Activated T-cell treated with anti-CD3 and anti-CD28 coated beads, Interleukin-2, amount 50 U/mL, for 1 hour (primary cell): ENCODE results near the gene TARBP2.

Source experiments
- DNase-seq: peaks from one replicate; pipeline ENCODE4 v3.0.0-alpha.2; 2020

The TARBP2 gene, protein sequence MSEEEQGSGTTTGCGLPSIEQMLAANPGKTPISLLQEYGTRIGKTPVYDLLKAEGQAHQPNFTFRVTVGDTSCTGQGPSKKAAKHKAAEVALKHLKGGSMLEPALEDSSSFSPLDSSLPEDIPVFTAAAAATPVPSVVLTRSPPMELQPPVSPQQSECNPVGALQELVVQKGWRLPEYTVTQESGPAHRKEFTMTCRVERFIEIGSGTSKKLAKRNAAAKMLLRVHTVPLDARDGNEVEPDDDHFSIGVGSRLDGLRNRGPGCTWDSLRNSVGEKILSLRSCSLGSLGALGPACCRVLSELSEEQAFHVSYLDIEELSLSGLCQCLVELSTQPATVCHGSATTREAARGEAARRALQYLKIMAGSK

DNA sequence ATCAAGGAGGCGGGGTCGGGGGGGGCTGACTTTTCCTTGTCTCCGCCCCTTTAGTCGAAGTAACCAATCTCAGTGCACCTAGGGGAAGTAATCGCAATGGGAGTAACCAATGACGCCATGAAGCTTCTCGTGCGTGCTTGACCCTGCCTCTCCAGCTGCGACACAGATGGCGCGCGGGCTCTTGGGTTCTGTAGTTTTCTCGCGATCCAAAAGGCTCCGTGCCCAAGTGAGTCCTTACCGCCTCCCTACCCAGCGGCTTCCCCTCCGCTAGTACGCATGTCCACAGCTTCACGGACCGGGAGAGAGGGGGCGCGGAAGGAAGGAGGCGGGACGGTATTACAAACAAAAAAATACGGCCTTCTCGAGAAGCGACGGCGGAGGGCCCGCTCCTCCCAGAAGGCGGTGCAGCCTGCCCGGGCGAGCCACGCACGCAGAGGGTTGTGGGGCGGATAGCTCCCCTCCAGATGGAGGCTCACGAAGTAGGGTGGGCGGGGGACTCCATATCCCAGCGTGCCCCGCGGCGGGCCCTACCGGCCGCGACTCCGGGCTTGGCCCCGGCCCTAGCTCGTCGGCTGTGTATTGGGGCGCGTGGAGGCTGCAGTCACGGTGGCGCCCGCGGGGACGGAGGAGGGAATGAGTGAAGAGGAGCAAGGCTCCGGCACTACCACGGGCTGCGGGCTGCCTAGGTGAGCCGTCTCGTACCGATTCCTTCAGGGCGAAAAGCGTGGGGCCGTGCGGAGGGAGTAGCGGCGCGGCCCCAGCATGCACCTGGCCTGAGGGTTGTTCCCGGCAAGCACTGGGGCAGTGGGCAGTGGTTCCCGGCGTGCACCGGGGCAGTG, at the start of gene TARBP2:
TARBP2 (plus strand) TSS at position 508 of the 839 bp plus-strand sequence; CDS start at position 634, 126 bp downstream.
- peak; percentile 98 for DNase-seq

DNA sequence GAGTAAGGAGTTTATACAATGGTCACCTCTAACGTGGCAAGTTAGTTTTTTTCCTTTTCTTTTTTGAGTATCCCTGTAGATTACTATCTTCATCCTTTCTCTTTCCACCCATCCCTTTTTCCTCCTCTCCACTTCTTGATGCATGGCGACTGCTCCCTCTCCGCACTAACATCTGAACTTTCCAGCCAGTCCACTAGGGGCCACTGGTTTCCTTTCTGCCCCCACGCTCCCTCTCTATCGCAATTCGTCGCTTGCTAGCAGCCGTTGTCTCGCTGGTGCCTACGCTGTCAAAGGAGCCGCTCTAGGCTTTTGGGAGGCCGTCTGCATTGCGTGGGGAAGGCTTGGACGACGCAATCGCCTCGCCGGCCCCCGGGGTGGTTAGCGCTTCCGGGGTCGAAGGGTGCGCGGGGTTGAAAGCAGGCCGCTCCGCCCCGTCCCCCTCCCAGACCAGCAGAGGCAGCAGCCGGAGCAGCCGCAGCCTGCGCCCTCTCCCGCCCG, 49.4 kb upstream of the TARBP2 start, which contains the start of gene PCBP2:
PCBP2 (plus strand) TSS at position 442 of the 498 bp plus-strand sequence. CDS start 2,699 bp downstream, outside the sequence.
- peak; percentile 94 for DNase-seq

GRCh38 chr12:53452159-53453077, 48.7 kb upstream of the TARBP2 start:
- DNase-seq: peak; percentile 86

- DNase-seq: no peak
These were observed 47.0 kb upstream of the TARBP2 start for GRCh38 chr12:53453953-53454640.

DNA sequence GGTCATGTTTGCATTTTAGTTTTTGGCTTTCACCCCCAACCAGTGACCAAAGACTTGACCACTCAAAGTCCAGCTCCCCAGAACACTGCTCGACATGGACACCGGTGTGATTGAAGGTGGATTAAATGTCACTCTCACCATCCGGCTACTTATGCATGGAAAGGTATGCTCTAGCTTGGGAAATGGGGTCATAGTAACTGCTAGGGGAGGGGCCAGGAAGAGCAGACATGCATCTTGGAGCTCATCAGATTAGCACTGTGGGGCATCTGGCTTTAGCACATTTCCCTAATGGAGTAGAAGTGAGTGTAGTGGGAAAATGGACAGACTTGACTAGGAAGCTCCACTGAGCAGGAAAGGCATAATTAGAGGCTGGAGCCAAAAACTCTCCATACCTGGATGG, 46.4 kb upstream of the TARBP2 start:
- no peak for DNase-seq

DNA sequence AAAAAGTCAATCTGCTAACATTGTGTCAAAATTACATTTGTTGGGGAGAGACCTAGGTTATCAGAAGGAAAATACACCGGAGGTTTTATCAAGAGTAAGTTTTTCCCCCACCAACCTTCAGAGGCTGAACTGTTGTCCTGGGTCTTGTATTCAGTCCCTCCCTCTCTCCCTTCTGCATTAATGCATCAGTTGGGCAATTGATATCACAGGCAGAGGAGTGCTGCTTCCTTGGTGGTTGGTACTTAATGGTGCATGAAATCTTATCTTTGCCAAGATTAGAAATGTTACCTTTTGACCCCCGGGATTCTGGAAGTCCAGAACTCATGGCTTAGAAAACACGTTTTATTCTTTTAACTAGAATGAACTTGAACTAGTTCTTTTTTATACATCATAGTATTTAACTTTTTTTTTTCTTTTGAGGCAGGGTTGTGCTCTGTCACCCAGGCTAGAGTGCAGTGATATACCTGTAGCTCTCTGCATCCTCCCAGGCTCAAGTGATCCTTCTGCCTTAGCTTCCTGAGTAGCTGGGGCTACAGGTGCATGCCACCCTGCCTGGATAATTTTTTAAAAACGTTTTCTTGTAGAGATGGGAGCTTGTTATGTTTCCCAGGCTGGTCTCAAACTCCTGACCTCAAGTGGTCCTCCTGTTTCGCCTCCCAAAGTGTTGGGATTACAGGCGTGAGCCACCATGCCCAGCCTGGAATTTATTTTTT, 44.3 kb upstream of the TARBP2 start:
- DNase-seq: no peak

DNA sequence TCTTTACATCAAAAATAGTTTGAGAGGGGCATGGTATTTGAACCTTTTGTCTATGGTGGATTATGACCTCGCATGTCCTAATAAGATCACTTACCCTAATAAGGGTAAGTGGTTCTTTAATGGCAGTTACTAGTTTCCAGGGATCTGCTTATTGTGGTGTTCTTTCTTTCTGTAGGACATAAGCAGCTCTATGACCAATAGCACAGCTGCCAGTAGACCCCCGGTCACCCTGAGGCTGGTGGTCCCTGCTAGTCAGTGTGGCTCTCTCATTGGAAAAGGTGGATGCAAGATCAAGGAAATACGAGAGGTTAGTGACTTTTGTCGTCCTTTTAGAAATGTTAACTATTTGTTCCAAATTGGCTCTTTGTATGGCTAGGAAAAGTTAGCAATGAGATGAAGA, 42.0 kb upstream of the TARBP2 start:
- no peak for DNase-seq

DNA sequence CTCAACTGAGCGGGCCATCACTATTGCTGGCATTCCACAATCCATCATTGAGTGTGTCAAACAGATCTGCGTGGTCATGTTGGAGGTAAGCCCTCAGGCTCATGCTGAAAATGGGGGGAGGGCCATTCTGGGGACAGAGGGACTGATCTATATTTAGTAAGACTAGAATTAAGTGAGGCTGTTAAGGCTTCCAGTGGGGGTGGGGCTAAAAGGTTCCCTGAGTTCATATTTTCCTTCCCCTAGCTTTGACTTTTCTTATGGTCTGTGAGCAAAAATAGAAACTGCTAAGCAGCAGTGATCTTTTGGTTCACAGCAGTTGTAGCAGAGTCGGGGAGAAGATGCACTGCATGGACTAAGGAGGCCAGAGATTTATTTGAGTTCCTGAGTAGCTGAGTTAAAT, 40.0 kb upstream of the TARBP2 start:
- no peak for DNase-seq

GRCh38 chr12:53461591-53461990, 39.5 kb upstream of the TARBP2 start:
- no peak for DNase-seq

GRCh38 chr12:53462935-53463334, 38.1 kb upstream of the TARBP2 start:
- no peak for DNase-seq

DNA sequence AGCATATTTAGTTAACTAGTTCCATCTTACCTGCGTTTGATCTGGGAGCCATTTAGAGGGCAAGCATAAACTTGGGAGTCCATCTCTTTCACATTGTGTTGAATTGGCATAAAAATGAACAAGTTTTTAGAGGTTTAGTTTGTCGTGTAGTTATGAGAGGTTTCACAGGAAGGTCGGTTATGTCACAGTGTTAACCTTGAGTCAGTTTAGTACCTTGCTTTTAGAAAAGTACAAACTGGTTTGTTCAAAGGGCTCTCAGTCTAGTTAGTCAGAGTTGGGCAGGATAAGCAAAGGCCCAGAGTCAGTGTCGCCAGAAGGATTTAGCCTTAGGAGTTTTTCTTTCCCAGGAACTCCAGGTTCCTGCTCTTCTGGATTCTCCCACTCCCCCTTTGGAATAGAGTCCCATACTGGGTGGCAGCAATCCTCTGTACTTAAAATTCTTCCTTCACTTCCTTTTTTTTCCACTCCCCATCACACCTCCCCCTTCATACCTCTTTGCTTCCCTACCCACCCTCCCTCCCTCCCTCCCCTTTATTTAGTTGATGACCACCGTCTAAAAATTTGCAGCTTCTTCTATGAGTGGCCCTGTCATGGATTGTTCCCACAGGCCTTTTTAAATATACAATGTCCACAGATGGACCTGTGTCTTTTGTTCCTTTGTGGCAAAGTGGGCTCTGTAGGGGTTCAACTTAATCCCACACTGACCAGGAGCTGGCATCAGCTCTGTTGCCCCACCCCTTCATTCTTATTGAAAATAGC, 37.1 kb upstream of the TARBP2 start:
- no peak for DNase-seq

GRCh38 chr12:53464685-53465418, 36.2 kb upstream of the TARBP2 start:
- DNase-seq: no peak

DNA sequence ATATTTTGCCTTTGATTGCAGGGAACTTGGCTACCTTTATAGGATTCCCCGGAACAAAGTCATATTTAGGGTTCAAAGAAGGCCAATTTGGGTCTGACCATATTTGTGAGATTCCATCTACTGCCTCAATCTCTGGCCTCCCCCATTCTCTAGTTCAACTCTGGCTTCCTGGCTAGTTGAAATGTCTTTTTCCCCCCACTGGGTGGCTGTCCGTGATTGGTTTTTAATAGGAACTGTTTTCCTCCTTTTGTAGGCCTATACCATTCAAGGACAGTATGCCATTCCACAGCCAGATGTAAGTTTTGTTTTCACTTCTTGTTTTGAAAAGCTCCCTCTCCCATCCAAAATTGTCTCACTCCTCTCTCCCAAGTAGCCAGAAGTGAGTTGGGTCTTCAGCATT, 35.4 kb upstream of the TARBP2 start:
- no peak for DNase-seq

- no peak for DNase-seq
These were observed 34.4 kb upstream of the TARBP2 start for GRCh38 chr12:53466640-53467039.

GRCh38 chr12:53467082-53467481, 34.0 kb upstream of the TARBP2 start:
- no peak for DNase-seq

GRCh38 chr12:53467880-53468279, 33.2 kb upstream of the TARBP2 start:
- no peak for DNase-seq

DNA sequence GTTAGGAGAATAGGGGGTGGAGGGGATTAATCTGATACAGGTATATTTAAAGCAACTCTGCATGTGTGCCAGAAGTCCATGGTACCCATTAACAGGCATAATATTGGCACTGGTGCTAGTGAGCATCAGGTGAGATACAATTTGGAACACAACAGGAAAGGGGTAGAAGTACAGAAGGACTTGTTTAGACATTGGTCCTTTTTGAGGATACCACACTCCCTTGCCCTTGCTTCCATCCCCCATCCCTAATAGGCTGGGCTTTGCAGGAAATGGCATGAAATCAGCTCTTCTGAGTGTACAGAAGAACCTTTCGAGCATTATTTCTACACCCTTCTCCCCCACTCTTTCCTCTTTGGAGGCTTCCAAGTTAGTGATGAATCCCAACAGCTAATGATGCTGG, 32.8 kb upstream of the TARBP2 start:
- no peak for DNase-seq

DNA sequence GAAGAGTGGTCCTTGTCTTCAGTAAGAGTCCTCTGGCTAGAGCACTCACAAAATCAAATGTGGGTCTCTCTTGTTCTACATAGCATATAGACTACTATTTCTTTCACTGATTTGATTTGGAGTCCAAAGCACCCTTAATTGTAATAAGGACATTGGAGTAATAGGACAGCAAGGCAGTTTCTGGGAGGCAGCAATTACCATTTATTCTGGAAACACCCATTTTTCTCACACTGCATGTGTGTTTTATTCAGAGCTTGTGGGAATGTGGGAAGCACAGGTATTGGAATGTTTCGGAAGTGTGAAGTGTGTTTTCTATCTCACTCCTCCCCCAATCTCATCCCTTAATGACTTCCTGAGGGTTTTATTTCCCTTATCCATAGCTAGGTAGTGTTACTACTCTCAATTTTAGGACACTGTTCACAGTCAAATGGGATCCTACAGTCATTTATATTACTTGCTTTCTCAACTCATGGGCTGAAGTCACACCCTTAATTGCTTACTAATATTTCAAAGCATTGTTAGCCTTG, 29.0 kb upstream of the TARBP2 start:
- DNase-seq: no peak

GRCh38 chr12:53474077-53474476, 27.0 kb upstream of the TARBP2 start:
- no peak for DNase-seq

DNA sequence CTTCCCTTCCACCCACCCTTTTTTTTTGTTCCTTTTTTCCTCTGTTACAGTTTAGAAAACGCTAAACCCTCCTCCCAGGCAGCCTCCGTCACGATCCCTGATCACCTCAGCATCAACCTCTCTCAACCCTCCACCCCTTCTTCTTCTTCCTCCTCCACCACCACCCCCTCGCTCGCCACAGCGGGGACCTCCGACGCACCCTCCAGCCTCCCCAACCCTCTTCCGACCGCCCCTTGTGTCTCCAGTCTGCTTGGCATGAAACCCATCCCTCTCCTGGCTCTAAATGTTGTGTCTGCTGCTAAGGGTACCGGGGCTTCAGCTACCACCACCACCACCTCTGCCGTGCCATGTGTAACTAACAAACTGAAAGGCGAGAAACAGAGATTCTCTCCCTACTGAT, 26.3 kb upstream of the TARBP2 start:
- no peak for DNase-seq
